ENCODE measurements around the gene ZNF316.

Gene ZNF316

GRCh38 chr7:6600093-6600492, 37.0 kb upstream of the ZNF316 start:
- CTCF ChIA-PET = interaction anchor here (0.7 to 1.4 kb wide), 4 partner anchors 15 to 38 kb away, joined by 3 to 4 read pairs (median 4); partner anchors contain the start of gene ZDHHC4

GRCh38 chr7:6604458-6604857, 32.7 kb upstream of the ZNF316 start:
- ChIA-PET POLR2A (no interaction called here), CTCF (no interaction called here)
- DNase-seq (ENCODE audit: low read depth, low spot score) = no peak
- no peak for TF ChIP-seq CTCF (IDR thresholded peaks at IDR 0.05; ENCODE audit: insufficient read depth, low read length, missing control alignments)
- H3K4me3 ChIP-seq (ENCODE audit: low read depth, low read length) = no peak overlapping the region

More at GRCh38 chr7:6600093-6600492, 37.0 kb upstream of the ZNF316 start:
- DNase-seq (ENCODE audit: low read depth, low spot score) = no peak
- no peak overlapping the region for H3K4me3 ChIP-seq (ENCODE audit: low read depth, low read length)
- no peak for TF ChIP-seq CTCF (IDR thresholded peaks at IDR 0.05; ENCODE audit: insufficient read depth, low read length, missing control alignments)
- POLR2A ChIA-PET = interaction anchor here (0.6 to 0.7 kb wide), 2 partner anchors 10 to 27 kb away, joined by 3 read pairs; partner anchors contain the start of gene INTS15

GRCh38 chr7:6606866-6607583, 30.1 kb upstream of the ZNF316 start:
- no peak for TF ChIP-seq CTCF (IDR thresholded peaks at IDR 0.05; ENCODE audit: insufficient read depth, low read length, missing control alignments)
- POLR2A ChIA-PET = no interaction called here
- H3K4me3 ChIP-seq (ENCODE audit: low read depth, low read length) = no peak overlapping the region
- DNase-seq (ENCODE audit: low read depth, low spot score) = no peak
- CTCF ChIA-PET = interaction anchor here (0.8 kb wide), 1 partner anchor 17 kb away, joined by 4 read pairs; the partner anchor contains the start of gene INTS15

GRCh38 chr7:6607651-6608051, 29.5 kb upstream of the ZNF316 start:
- no peak for TF ChIP-seq CTCF (IDR thresholded peaks at IDR 0.05; ENCODE audit: insufficient read depth, low read length, missing control alignments)
- ChIA-PET POLR2A (no interaction called here), CTCF (no interaction called here)
- H3K4me3 ChIP-seq (ENCODE audit: low read depth, low read length) = no peak overlapping the region
- DNase-seq (ENCODE audit: low read depth, low spot score) = no peak

- no peak overlapping the region for H3K4me3 ChIP-seq (ENCODE audit: low read depth, low read length)
- no peak for TF ChIP-seq CTCF (IDR thresholded peaks at IDR 0.05; ENCODE audit: insufficient read depth, low read length, missing control alignments)
- ChIA-PET POLR2A (no interaction called here), CTCF (interaction anchor here (1.2 kb wide), 1 partner anchor 18 kb away, joined by 3 read pairs; no protein-coding TSS in a partner anchor)
- DNase-seq (ENCODE audit: low read depth, low spot score) = no peak
Measured at GRCh38 chr7:6608081-6608480, 29.0 kb upstream of the ZNF316 start.

- no peak overlapping the region for H3K4me3 ChIP-seq (ENCODE audit: low read depth, low read length)
- DNase-seq (ENCODE audit: low read depth, low spot score) = no peak
- ChIA-PET POLR2A (no interaction called here), CTCF (interaction anchor here (0.8 to 1.2 kb wide), 2 partner anchors 9 to 18 kb away, joined by 3 read pairs; no protein-coding TSS in a partner anchor)
- no peak for TF ChIP-seq CTCF (IDR thresholded peaks at IDR 0.05; ENCODE audit: insufficient read depth, low read length, missing control alignments)
Measured at GRCh38 chr7:6608794-6609193, 28.3 kb upstream of the ZNF316 start.

Measured in AG04449 (cell line).